ENCODE data around the gene ADGRF3. TPM values are rescaled to one million over a fixed set of nuclear protein-coding genes. Genes with fewer than 3 reads are reported as not detected.
A peak's percentile ranks its signal among the peaks of the same experiment; 100 is the strongest.

The ADGRF3 gene
- total RNA-seq, 1 experiment from 2014 or later = not detected

DNA sequence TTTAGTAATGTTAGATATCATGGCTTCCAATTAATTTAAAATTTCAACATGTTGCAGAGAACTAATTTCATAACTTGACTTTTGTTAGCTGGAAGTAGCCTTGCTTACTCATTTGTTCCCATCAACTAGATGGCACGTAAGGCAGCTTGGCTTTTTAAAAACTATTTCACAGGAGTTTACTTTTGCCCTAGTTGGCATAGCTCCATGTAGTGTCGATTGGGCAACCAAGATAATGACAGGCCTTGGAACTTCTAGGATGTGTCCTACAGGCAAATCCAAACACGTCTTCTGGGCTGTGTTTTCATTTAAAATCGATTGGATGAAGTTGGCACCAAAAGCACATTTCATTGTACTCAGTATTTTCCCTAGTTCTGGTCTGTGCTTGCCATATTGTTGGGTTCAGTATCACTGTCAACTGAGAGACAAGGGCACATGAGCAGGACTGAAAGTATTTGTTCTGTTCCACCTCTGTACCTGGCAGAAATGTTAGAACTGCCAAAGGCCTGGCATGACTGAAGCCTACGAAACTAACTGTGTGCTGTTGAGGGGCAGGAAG, 72.5 kb downstream of the ADGRF3 start:
- ATAC-seq = no peak
- peak; percentile 39; the same call in 1 of the 2 replicates for TF ChIP-seq CEBPB (IDR thresholded peaks at IDR 0.05; ENCODE audit: low read depth)
- TF ChIP-seq POLR2A (IDR thresholded peaks at IDR 0.05; ENCODE audit: borderline replicate concordance, extremely low read depth, insufficient read depth, insufficient read length) = no peak
- ChIA-PET POLR2A (no interaction called here), CTCF (no interaction called here), RAD21 (ENCODE audit: low non-redundant PET in 1 of 2, low total read pairs in 2 of 2, uncharacterized antibody in 2 of 2, unreplicated experiment in 2 of 2) (no interaction called here)
- Histone ChIP-seq H3K27ac (ENCODE audit: low read depth, low read length) (no peak overlapping the region), H3K27me3 (ENCODE audit: insufficient read depth, low read length) (no peaks in the 10 kb centered on the region), H3K9me2 (ENCODE audit: insufficient read depth) (no peaks in the 10 kb centered on the region), H3K79me2 (ENCODE audit: insufficient read depth, low read length) (no peaks in the 10 kb centered on the region), H3K4me3 (replicated peaks in 1 of 2; ENCODE audit: low read depth in 1 of 2, low read length in 2 of 2) (no peak overlapping the region), H4K20me1 (ENCODE audit: insufficient read depth) (no peaks in the 10 kb centered on the region), H3K9me3 (ENCODE audit: control insufficient read depth in 1 of 2, insufficient read depth in 1 of 2, low read depth in 1 of 2, low read length in 2 of 2) (no peaks in the 10 kb centered on the region), H3K36me3 (ENCODE audit: control insufficient read depth in 1 of 2, insufficient read depth in 2 of 2, low read length in 2 of 2) (peaks cover 2 to 16% of the 10 kb centered on the region in 2 experiments; a peak in 2 of 4 replicates), H2AFZ (ENCODE audit: low read depth, low read length, poor library complexity, severe bottlenecking) (no peak overlapping the region), H3K9ac (ENCODE audit: low read length) (no peak overlapping the region), H3K4me2 (ENCODE audit: low read length) (no peak overlapping the region), H3K4me1 (ENCODE audit: control insufficient read depth in 1 of 2, insufficient read depth in 2 of 2, low read length in 2 of 2) (no peaks in the 10 kb centered on the region)
- no peak for DNase-seq (ENCODE audit: low read depth, low spot score)
- BruUV-seq (replicated peaks) = TSS peak; percentile 52
- intact Hi-C loops (cut with micrococcal nuclease) = no loop called here

- H3K9ac ChIP-seq (ENCODE audit: low read length) = no peak overlapping the region
- H3K9me2 ChIP-seq (ENCODE audit: insufficient read depth) = no peaks in the 10 kb centered on the region
- H3K79me2 ChIP-seq (ENCODE audit: insufficient read depth, low read length) = no peaks in the 10 kb centered on the region
- ChIA-PET POLR2A (no interaction called here), CTCF (no interaction called here), RAD21 (ENCODE audit: low non-redundant PET in 1 of 2, low total read pairs in 2 of 2, uncharacterized antibody in 2 of 2, unreplicated experiment in 2 of 2) (no interaction called here)
- H3K36me3 ChIP-seq (ENCODE audit: control insufficient read depth in 1 of 2, insufficient read depth in 2 of 2, low read length in 2 of 2) = peaks cover 2 to 9% of the 10 kb centered on the region in 2 experiments; a peak in 2 of 4 replicates
- intact Hi-C loops (cut with micrococcal nuclease) = no loop called here
- ATAC-seq (no peak), DNase-seq (ENCODE audit: low read depth, low spot score) (no peak)
- H3K9me3 ChIP-seq (ENCODE audit: control insufficient read depth in 1 of 2, insufficient read depth in 1 of 2, low read depth in 1 of 2, low read length in 2 of 2) = no peaks in the 10 kb centered on the region
- no peaks in the 10 kb centered on the region for H4K20me1 ChIP-seq (ENCODE audit: insufficient read depth)
- H3K4me1 ChIP-seq (ENCODE audit: control insufficient read depth in 1 of 2, insufficient read depth in 2 of 2, low read length in 2 of 2) = no peaks in the 10 kb centered on the region
- no peak overlapping the region for H3K4me2 ChIP-seq (ENCODE audit: low read length)
- H3K4me3 ChIP-seq (replicated peaks in 1 of 2; ENCODE audit: low read depth in 1 of 2, low read length in 2 of 2) = no peak overlapping the region
- no TSS peak for BruUV-seq (replicated peaks)
- no peak overlapping the region for H2AFZ ChIP-seq (ENCODE audit: low read depth, low read length, poor library complexity, severe bottlenecking)
- TF ChIP-seq MAX (IDR thresholded peaks at IDR 0.05) (no peak), EZH2 (IDR thresholded peaks at IDR 0.05) (no peak), EZH2phosphoT487 (IDR thresholded peaks at IDR 0.05; ENCODE audit: borderline replicate concordance) (no peak), CEBPB (IDR thresholded peaks at IDR 0.05; ENCODE audit: low read depth) (peak; percentile 50; the same call in 1 of the 2 replicates)
- no peaks in the 10 kb centered on the region for H3K27me3 ChIP-seq (ENCODE audit: insufficient read depth, low read length)
- H3K27ac ChIP-seq (ENCODE audit: low read depth, low read length) = no peak overlapping the region
Observed at GRCh38 chr2:26273501-26273900, 73.1 kb downstream of the ADGRF3 start.
